GM19468 (cell line): ENCODE results near the gene NOL6.

Source experiments
- ATAC-seq: cut with Tn5 transposase; IDR thresholded peaks from one replicate; pipeline ENCODE4 v1.9.1; 2021; ENCODE audit warnings: mild to moderate bottlenecking, moderate library complexity, moderate number of reproducible peaks; ENCODE audit not compliant: unreplicated experiment; ENCODE audit errors: extremely low read depth

NOL6 gene

GRCh38 chr9:33453999-33454660, 19.6 kb downstream of the NOL6 start:
- no peak for ATAC-seq

GRCh38 chr9:33453286-33453860, 20.4 kb downstream of the NOL6 start:
- ATAC-seq = no peak

GRCh38 chr9:33452828-33453271, 20.9 kb downstream of the NOL6 start:
- no peak for ATAC-seq

DNA sequence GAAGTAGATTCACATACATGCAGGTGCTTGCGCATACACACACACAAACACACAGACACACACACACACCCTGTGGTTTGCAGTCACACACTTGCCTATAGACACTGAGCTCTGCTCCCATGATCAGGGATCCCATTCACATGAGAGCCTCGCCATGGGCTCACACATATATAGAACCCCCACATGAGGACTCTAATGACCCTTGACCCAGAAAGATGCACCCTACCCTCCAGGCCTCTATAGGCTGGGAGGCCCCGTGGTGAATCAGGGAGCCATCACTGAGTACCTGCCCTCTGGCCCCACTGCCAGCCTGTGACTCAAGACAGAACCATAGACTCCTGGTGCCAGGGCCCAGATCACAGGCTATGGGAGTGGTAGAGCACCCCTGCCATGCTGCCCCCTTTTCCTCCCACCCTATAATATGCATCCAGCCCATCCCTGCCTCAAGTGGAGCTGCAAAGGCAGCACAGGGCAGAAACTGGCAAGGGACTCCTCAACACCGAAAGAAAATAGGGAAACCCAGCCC, 23.0 kb downstream of the NOL6 start:
- no peak for ATAC-seq

DNA sequence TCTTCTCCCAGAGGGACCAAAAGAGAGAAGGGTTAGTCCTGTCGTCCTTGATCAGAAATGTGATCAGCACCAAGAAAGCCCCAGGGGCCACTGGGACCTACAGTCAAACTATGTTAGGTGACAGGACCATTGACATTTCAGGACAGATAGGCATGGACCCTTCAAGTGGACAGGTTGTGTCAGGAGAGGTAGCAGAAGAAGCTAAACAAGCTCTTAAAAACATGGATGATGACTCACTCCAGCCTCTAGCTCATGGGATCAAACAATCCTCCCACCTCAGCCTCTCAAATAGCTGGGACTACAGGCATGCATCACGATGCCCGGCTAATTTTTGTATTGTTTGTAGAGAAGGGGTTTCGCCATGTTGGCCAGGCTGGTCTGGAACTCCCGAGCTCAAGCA, 24.0 kb downstream of the NOL6 start:
- ATAC-seq = no peak

DNA sequence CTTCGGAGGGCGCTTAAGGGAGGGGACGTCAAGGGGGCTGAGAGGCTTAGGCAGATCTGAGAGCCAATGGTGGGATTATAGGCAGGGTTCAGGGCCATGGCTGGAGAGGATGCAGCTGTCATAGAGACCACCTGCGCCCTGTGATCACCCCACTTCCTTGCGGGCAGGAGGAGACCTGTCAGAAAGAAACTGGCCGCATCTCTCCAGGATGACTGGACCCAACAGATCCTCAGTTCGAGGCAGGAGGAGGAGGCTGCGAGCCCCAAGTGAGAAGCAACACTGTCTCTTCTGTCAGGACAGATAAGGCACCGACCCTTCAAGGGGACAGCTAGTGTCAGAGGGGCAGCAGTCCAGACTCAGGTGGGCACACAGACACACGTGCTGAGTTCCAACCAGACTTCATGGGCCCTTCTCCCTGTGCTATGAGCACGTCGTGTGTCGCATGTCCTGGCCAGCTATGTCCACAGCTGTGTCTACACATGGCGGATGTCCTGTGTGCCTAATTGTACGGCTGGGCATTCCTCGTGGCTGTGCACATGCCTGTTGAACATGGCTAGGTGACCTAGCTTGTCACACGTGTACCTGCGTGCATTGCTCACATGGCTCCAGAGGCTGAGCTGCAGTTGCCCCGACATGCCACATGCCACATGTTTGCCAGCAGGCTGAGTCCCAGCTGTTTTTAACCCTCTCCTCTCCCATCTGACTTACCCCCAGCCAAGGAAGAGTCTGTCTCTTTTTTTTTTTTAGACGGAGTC, 25.7 kb downstream of the NOL6 start:
- no peak for ATAC-seq

DNA sequence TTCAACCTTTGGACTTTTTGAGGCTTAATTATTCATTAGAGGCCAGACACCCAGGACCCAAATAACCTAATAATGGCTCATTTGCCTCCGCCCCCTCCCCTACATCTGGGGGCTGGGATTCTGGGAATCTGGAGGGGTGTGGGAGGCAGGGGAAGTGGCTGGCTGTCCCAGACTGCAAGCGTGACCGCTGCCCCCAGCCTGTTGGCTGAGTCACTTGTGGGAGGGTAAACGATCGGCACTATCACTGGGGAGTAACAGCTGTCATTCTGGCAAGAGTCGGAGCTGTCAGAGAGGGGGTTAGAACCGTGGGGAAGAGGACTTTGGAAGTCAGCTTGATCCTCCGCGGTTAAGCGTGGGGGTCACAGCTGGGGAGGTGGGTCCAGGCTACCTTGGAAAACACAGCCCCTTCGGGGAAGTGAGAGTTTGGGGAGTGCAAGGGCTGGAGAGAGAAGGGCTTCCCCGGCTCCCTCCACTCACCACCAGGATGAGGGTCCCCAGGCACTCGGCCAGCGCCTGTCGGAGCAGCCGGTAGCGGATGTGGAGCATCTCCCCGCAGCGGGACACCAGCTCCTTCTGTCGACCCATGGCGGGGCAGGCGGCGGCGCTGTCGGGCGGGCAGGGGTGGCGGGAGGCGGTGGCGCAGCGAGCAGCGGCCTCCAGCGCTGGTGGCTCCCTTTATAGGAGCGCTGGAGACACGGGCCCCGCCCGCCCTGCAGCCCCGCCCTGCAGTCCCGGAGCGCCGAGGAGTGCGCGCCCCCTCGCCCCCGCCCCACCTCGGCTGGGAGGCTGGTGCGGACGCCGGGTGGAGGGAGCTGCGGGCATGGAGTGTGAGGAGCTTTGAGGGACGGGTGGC, 26.6 kb downstream of the NOL6 start, which contains the start of gene AQP3:
Gene AQP3, minus strand, starts transcription at position 648 of the 853 bp plus-strand sequence. Its CDS starts 63 bp downstream, at position 585.
- ATAC-seq = peak; percentile 6

- peak; percentile 88 for ATAC-seq
Measured at GRCh38 chr9:33446240-33446945, 27.3 kb downstream of the NOL6 start.

- ATAC-seq = no peak
Measured at GRCh38 chr9:33445389-33446239, 28.1 kb downstream of the NOL6 start.

DNA sequence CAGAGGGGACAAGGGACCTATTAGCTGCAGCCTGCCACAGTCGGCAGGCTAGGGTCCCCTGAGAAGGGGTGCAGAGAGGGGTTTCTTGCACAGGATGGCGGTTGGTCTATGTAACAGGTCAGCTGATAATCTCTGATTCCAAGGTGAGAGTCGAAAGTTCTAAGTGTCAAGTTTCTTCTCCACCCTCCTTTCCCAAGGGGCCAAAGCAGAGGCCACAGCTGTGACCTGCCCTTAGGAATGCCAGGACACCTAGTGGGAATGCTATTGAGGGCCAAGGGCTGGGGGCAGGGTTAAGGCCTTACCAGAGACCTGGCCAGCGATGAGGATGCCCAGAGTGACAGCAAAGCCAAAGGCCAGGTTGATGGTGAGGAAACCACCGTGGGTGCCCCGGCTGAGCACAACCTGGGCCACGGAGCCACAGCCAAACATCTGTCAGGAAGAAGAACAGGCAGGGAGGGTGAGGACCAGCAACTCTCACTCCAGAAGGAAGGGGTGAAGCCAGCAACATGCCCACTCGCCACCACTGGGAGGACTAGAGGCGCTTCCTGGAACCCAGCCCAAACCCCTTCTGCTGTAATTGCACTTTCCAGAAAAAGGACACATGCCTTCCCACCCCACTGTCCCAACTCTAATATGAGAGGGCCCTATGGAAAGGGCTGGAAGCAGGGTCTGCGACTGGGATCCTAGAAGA, 30.1 kb downstream of the NOL6 start:
- no peak for ATAC-seq

DNA sequence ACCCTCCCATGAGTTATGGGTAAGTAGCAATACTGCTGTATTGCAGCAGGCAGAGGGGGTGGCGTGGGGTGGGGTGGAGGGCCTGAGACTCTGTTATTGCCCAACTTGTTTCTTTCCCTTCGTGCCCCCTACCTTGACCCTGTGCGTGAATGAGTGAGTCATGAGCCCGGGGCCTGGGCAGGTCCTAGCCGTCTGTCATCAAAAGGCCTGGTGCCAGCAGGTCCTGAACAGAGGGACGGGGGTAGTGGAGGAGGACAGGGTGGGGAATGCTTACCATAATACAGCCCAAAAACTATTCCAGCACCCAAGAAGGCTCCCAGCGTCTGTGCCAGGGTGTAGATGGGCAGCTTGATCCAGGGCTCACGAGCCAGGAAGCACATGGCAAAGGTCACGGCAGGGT, 30.7 kb downstream of the NOL6 start:
- ATAC-seq = no peak

- no peak for ATAC-seq
Measured at GRCh38 chr9:33442125-33442524, 31.6 kb downstream of the NOL6 start.

GRCh38 chr9:33440609-33441008, 33.1 kb downstream of the NOL6 start:
- no peak for ATAC-seq

DNA sequence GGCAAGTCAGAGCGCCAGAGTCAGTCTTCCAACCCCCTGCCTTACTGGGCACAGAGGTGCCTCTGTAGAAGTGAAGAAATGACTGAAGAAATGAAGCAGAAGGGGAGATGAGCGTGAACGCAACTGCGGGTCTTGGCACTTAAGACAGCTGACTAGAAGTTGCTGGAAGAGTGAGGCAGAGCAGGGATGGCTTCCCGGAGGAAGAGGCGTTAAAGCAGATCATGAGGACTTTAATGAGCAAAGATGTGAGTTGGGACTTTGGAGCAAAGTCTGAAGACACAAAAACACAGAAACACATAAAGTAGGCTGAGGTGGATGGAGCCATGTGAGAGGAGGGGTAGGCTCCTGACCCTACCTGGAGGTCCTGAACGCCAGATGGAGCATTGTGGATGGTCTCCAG, 33.5 kb downstream of the NOL6 start:
- ATAC-seq = no peak

DNA sequence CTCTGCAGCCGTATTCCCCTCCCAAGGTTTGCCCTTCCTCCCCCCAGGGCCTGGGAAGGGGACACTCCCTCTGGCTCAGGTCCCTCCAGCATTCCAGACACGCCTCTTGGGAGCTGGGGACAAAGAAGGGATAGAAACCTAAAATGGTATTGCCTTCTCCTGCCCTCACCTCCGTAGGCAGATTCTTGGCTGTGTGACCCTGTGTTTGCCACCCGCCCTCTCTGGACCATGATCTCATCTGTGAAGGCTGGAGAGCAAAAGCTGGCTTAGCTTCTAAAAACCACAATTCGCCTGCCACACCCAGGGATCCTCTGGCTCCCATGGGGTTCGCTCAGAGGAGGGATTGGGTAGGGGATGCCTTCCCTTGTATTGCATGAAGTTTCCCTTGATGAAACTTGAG, 34.0 kb downstream of the NOL6 start:
- no peak for ATAC-seq

GRCh38 chr9:33438926-33439680, 34.6 kb downstream of the NOL6 start:
- ATAC-seq = no peak

GRCh38 chr9:33437898-33438297, 35.8 kb downstream of the NOL6 start:
- ATAC-seq = no peak
